Subcutaneous adipose tissue (tissue), 4 donors: Measurements from ENCODE around the gene RASA3. TPM values are rescaled to one million over a fixed set of nuclear protein-coding genes. Genes with fewer than 3 reads are reported as not detected.

Source experiments
- CTCF ChIP-seq: fragments of 450-650 bp; IDR thresholded peaks from one replicate; pipeline ENCODE4 v1.5.1; 2016; ENCODE audit warnings: low read depth, mild to moderate bottlenecking, control low read depth, antibody characterized with exemption, moderate library complexity
- total RNA-seq, 4 donors: library from RNA; depleted of rRNA; stranded (reverse); fragments of >200 nt; gene quantifications; one replicate each; pipeline ENCODE4 v1.1.0, GENCODE V29; 2016

The RASA3 gene
- total RNA-seq, 4 donors from 2014 or later = 36.9 to 70.1 (median 46.3) TPM

- TF ChIP-seq CTCF = no peak
These were observed 85.0 kb downstream of the RASA3 start for GRCh38 chr13:114047358-114047881.

- no peak for TF ChIP-seq CTCF
These were observed 85.9 kb downstream of the RASA3 start for GRCh38 chr13:114046431-114046975.

- TF ChIP-seq CTCF = no peak
These were observed 87.2 kb downstream of the RASA3 start for GRCh38 chr13:114045113-114045735.

GRCh38 chr13:114044486-114044885 lies 87.9 kb downstream of the RASA3 start:
- no peak for TF ChIP-seq CTCF

- TF ChIP-seq CTCF = no peak
These were observed 88.9 kb downstream of the RASA3 start for GRCh38 chr13:114043421-114044053.

GRCh38 chr13:114042066-114042815 lies 90.2 kb downstream of the RASA3 start:
- no peak for TF ChIP-seq CTCF

- no peak for TF ChIP-seq CTCF
These were observed 90.9 kb downstream of the RASA3 start for GRCh38 chr13:114041493-114041892.
